Tibial artery (tissue), 4 donors: Measurements from ENCODE around the gene PRL.

Experiments used
- DNase-seq, 2 donors: peaks; one replicate each; pipeline ENCODE4 v3.0.0-alpha.2; 2019
- H3K27ac ChIP-seq, 2 donors: fragments of 200-600 bp; sonication (generic) in 1 of 2; 1 replicate in 1 of 2; 2 replicates in 1 of 2; pipeline ENCODE4 v1.5.1; 2018 to 2019; ENCODE audit warnings: mild to moderate bottlenecking in 1 of 2
- H3K27me3 ChIP-seq, 2 donors: fragments of 200-600 bp; sonication (generic) in 1 of 2; one replicate each; pipeline versions ENCODE4 v1.5.1 to v1.6.0; 2016 to 2019
- H3K36me3 ChIP-seq, 3 donors: fragments of 200-600 bp; sonication (generic) in 2 of 3; one replicate each; pipeline ENCODE4 v1.5.1; 2016 to 2019; ENCODE audit warnings: mild to moderate bottlenecking in 2 of 3
- H3K4me1 ChIP-seq, 4 donors: fragments of 200-600 bp; sonication (generic) in 2 of 4; 1 replicate in 3 of 4; 2 replicates in 1 of 4; pipeline ENCODE4 v1.5.1; 2016 to 2019
- H3K4me3 ChIP-seq, 2 donors: fragments of 200-600 bp; sonication (generic) in 1 of 2; 1 replicate in 1 of 2; 2 replicates in 1 of 2; pipeline ENCODE4 v1.5.1; 2018 to 2019; ENCODE audit warnings: mild to moderate bottlenecking in 2 of 2
- H3K9me3 ChIP-seq, 3 donors: fragments of 200-600 bp; sonication (generic) in 1 of 3; one replicate each; pipeline ENCODE4 v1.5.1; 2016 to 2019
- intact Hi-C: fragments of 100-400 bp; cut with DNase I; formaldehyde crosslinking; loops from one replicate; pipeline ENCODE4 v1.15.0; 2023; ENCODE audit warnings: low total_unique reads
- TF ChIP-seq, protein P1 (sequence below), 2 experiments: fragments of 200-600 bp in 1 of 2; fragments of 450-650 bp in 1 of 2; IDR thresholded peaks; one replicate each; pipeline ENCODE4 v1.5.1; 2017 to 2019; ENCODE audit warnings: antibody characterized with exemption in 2 of 2, mild to moderate bottlenecking in 1 of 2, moderate library complexity in 1 of 2

Gene PRL

GRCh38 chr6:22295145-22295544 is 1.7 kb downstream of the PRL start:
- no peaks in the 10 kb centered on the region for H3K36me3 ChIP-seq
- no peaks in the 10 kb centered on the region for H3K27me3 ChIP-seq
- no peaks in the 10 kb centered on the region for H3K4me1 ChIP-seq
- H3K9me3 ChIP-seq: no peaks in the 10 kb centered on the region
- intact Hi-C loops: no loop called here
- DNase-seq: no peak
- H3K4me3 ChIP-seq: no peak overlapping the region
- TF ChIP-seq, protein P1, sequence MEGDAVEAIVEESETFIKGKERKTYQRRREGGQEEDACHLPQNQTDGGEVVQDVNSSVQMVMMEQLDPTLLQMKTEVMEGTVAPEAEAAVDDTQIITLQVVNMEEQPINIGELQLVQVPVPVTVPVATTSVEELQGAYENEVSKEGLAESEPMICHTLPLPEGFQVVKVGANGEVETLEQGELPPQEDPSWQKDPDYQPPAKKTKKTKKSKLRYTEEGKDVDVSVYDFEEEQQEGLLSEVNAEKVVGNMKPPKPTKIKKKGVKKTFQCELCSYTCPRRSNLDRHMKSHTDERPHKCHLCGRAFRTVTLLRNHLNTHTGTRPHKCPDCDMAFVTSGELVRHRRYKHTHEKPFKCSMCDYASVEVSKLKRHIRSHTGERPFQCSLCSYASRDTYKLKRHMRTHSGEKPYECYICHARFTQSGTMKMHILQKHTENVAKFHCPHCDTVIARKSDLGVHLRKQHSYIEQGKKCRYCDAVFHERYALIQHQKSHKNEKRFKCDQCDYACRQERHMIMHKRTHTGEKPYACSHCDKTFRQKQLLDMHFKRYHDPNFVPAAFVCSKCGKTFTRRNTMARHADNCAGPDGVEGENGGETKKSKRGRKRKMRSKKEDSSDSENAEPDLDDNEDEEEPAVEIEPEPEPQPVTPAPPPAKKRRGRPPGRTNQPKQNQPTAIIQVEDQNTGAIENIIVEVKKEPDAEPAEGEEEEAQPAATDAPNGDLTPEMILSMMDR (IDR thresholded peaks at IDR 0.05): no peak
- H3K27ac ChIP-seq: no peak overlapping the region

DNA sequence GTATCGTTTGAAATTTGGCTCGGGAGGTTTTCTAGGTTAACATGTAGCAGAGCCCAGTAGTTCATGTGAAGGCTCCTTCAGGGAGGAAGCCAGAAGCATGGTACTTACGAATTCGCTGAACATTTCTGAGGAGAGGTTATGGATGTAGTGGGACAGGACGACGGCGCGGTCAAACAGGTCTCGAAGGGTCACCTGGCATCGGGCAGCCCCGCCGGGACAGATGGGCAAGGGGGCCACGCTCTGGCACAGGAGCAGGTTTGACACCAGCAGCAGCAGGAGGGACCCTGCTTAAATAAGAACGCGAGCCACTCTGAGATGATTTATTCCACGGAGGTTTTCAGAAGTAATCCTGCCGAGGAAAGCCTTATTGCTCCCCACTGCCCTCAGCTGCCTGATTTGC is 2.5 kb downstream of the PRL start:
- no peaks in the 10 kb centered on the region for H3K4me1 ChIP-seq
- DNase-seq: no peak
- intact Hi-C loops: no loop called here
- H3K36me3 ChIP-seq: no peaks in the 10 kb centered on the region
- H3K4me3 ChIP-seq: no peak overlapping the region
- no peaks in the 10 kb centered on the region for H3K9me3 ChIP-seq
- TF ChIP-seq, protein P1 (IDR thresholded peaks at IDR 0.05): no peak
- no peak overlapping the region for H3K27ac ChIP-seq
- no peaks in the 10 kb centered on the region for H3K27me3 ChIP-seq

- Histone ChIP-seq H3K4me1 (no peaks in the 10 kb centered on the region), H3K27ac (no peak overlapping the region), H3K27me3 (no peaks in the 10 kb centered on the region), H3K9me3 (no peaks in the 10 kb centered on the region), H3K4me3 (no peak overlapping the region), H3K36me3 (no peaks in the 10 kb centered on the region)
- TF ChIP-seq, protein P1 (IDR thresholded peaks at IDR 0.05): no peak
- intact Hi-C loops: no loop called here
- no peak for DNase-seq
Observed at GRCh38 chr6:22290045-22290444, 6.8 kb downstream of the PRL start.

DNA sequence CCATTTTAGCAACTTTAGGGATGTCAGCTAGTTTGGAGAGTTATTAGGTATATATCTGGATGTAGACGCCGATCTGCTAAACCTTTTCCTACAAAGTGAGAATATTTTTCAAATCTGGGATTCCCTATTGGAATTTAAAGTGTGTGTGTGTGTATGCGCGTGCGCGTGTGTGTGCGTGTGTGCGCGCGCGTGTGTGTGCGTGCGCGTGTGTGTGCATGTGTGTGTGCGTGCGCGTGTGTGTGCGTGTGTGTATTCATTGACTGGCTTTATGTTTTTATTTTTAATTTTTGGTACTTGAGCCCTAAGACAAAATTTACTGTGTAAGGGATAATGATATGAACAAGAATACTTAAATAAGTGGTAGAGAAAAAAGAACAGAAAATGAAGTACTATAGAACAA is 8.1 kb downstream of the PRL start:
- no peaks in the 10 kb centered on the region for H3K36me3 ChIP-seq
- no peaks in the 10 kb centered on the region for H3K9me3 ChIP-seq
- intact Hi-C loops: no loop called here
- TF ChIP-seq, protein P1 (IDR thresholded peaks at IDR 0.05): no peak
- no peaks in the 10 kb centered on the region for H3K4me1 ChIP-seq
- H3K4me3 ChIP-seq: no peak overlapping the region
- DNase-seq: no peak
- no peak overlapping the region for H3K27ac ChIP-seq
- H3K27me3 ChIP-seq: no peaks in the 10 kb centered on the region

DNA sequence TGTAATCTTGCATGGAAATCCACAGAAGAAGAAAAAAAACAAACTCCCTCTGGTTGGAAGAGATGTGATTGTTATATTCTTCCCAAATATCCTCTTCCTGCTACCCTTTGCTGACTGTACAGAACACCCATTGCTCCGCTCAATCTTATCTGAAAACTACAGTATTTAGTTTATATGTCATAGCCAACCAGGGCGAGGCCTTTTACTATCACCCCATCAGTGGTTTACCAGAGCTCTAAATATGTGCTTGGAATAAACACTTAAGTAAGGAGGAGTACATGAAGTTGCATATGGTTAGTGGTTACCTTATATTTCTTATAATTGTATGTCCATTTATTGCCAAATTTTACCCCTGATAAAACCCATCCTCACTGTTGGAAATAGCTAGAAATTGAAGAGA is 12.2 kb downstream of the PRL start:
- no peak for DNase-seq
- intact Hi-C loops: no loop called here
- Histone ChIP-seq H3K9me3 (no peaks in the 10 kb centered on the region), H3K27ac (no peak overlapping the region), H3K36me3 (no peaks in the 10 kb centered on the region), H3K4me3 (no peak overlapping the region), H3K4me1 (no peaks in the 10 kb centered on the region), H3K27me3 (no peaks in the 10 kb centered on the region)
- TF ChIP-seq, protein P1 (IDR thresholded peaks at IDR 0.05): no peak
